Endothelial cell of umbilical vein (primary cell): Measurements from ENCODE around the gene AGPAT2. TPM values are rescaled to one million over a fixed set of nuclear protein-coding genes. Genes with fewer than 3 reads are reported as not detected.

Experiments used
- BruUV-seq: library from RNA; stranded (reverse); fragments of 400-500 nt; replicated peaks from 2 replicates; lab custom pipeline; 2021; lab: Mats Ljungman, UMichigan
- CTCF ChIA-PET: fragments of 300-600, 350-600 bp; sonication (Branson Sonifier 250); formaldehyde crosslinking; loops from one replicate; lab custom pipeline; 2021; ENCODE audit warnings: antibody characterized with exemption, inconsistent platforms; lab: Charles Lee
- POLR2A ChIA-PET: fragments of 300-600, 350-600 bp; sonication (Branson Sonifier 250); formaldehyde crosslinking; loops from one replicate; lab custom pipeline; 2021; ENCODE audit warnings: antibody characterized with exemption, inconsistent platforms; lab: Charles Lee
- DNase-seq: peaks from one replicate; pipeline ENCODE4 v3.0.0-alpha.2; 2011; ENCODE audit warnings: low read depth, low spot score
- FAIRE-seq: peaks from 2 replicates; lab custom pipeline; 2011; peaks lifted over from hg19 to GRCh38; lab: Jason Lieb, UNC
- H2AFZ ChIP-seq: 2 replicates; pipeline ENCODE4 v1.6.0; 2012; ENCODE audit warnings: low read depth, low read length, control low read depth, inconsistent platforms
- H3K27ac ChIP-seq: 2 replicates; pipeline ENCODE4 v1.5.1; 2011; ENCODE audit warnings: low read depth, mild to moderate bottlenecking, control low read depth, low read length, moderate library complexity; ENCODE audit not compliant: insufficient read depth
- H3K27me3 ChIP-seq, 2 experiments: 2 replicates each; pipeline versions ENCODE4 v1.6.0 to v1.6.1; 2011; ENCODE audit warnings: low read length in 2 of 2, mixed read lengths in 1 of 2; ENCODE audit not compliant: control insufficient read depth in 2 of 2, insufficient read depth in 2 of 2
- H3K36me3 ChIP-seq, 2 experiments: 2 replicates in 1 of 2; 3 replicates in 1 of 2; pipeline ENCODE4 v1.5.1; 2011; ENCODE audit warnings: low read length in 2 of 2, mild to moderate bottlenecking in 1 of 2, moderate library complexity in 1 of 2; ENCODE audit not compliant: control insufficient read depth in 2 of 2, insufficient read depth in 2 of 2; ENCODE audit errors: extremely low read depth in 1 of 2
- H3K4me1 ChIP-seq: 3 replicates; pipeline ENCODE4 v1.5.1; 2011; ENCODE audit warnings: mild to moderate bottlenecking, low read length; ENCODE audit not compliant: control insufficient read depth, insufficient read depth; ENCODE audit errors: extremely low read depth
- H3K4me2 ChIP-seq: 2 replicates; pipeline ENCODE4 v1.6.1; 2011; ENCODE audit warnings: low read length, control low read depth, mixed read lengths; ENCODE audit not compliant: insufficient read depth
- H3K4me3 ChIP-seq, 3 experiments: fragments of 200-600 bp in 1 of 3; sonication (generic), shearing (Covaris generic) in 1 of 3; replicated peaks in 1 of 3; 2 replicates each; pipeline ENCODE4 v1.5.1; 2011 to 2016; ENCODE audit warnings: control low read depth in 3 of 3, low read length in 3 of 3, mild to moderate bottlenecking in 2 of 3, inconsistent platforms in 1 of 3, low read depth in 1 of 3, moderate library complexity in 1 of 3; ENCODE audit not compliant: insufficient read depth in 1 of 3
- H3K79me2 ChIP-seq: 2 replicates; pipeline ENCODE4 v1.6.0; 2012; ENCODE audit warnings: low read length, inconsistent platforms; ENCODE audit not compliant: control insufficient read depth, insufficient read depth
- H3K9ac ChIP-seq: replicated peaks from 2 replicates; pipeline ENCODE3; 2011; ENCODE audit warnings: low read length, control low read depth; ENCODE audit not compliant: insufficient read depth; ENCODE audit errors: extremely low read depth
- H3K9me1 ChIP-seq: replicated peaks from 3 replicates; pipeline ENCODE4 v1.6.0; 2011; ENCODE audit warnings: mild to moderate bottlenecking, low read length; ENCODE audit not compliant: control insufficient read depth, insufficient read depth; ENCODE audit errors: extremely low read depth
- H3K9me3 ChIP-seq: replicated peaks from 2 replicates; pipeline ENCODE4 v1.5.1; 2012; ENCODE audit warnings: low read length, inconsistent platforms; ENCODE audit not compliant: control insufficient read depth, insufficient read depth
- H4K20me1 ChIP-seq: replicated peaks from 2 replicates; pipeline ENCODE3; 2011; ENCODE audit warnings: mild to moderate bottlenecking, low read length; ENCODE audit not compliant: control insufficient read depth, insufficient read depth; ENCODE audit errors: extremely low read depth
- EZH2 ChIP-seq: IDR thresholded peaks from 2 replicates; pipeline ENCODE4 v1.6.1; 2012; ENCODE audit warnings: borderline replicate concordance, low read depth, mild to moderate bottlenecking, moderate library complexity, low read length, inconsistent platforms; ENCODE audit not compliant: severe bottlenecking
- FOS ChIP-seq: IDR thresholded peaks from 2 replicates; pipeline ENCODE4 v1.6.1; 2011; ENCODE audit warnings: mild to moderate bottlenecking, low read length, moderate library complexity, borderline replicate concordance; ENCODE audit not compliant: insufficient read depth
- GATA2 ChIP-seq: IDR thresholded peaks from 2 replicates; pipeline ENCODE4 v1.7.0; 2011; ENCODE audit warnings: low read depth, mild to moderate bottlenecking, moderate library complexity, mixed read lengths, low read length; ENCODE audit not compliant: insufficient read length, insufficient read depth
- MYC ChIP-seq: IDR thresholded peaks from one replicate; pipeline ENCODE4 v1.6.1; 2011; ENCODE audit warnings: mild to moderate bottlenecking, low read depth, low read length
- POLR2A ChIP-seq: IDR thresholded peaks from 2 replicates; pipeline ENCODE4 v1.6.1; 2012; ENCODE audit warnings: low read depth, mild to moderate bottlenecking, control low read depth, low read length
- POLR2AphosphoS5 ChIP-seq: IDR thresholded peaks from 2 replicates; pipeline ENCODE4 v1.6.1; 2012; ENCODE audit warnings: low read depth, mild to moderate bottlenecking, control low read depth, low read length, moderate library complexity; ENCODE audit not compliant: insufficient read depth
- dilution Hi-C: fragments of 300-500 bp; cut with MboI; formaldehyde crosslinking; loops from one replicate; pipeline ENCODE4 v1.15.0; 2019; ENCODE audit warnings: low sequenced_read_pairs; ENCODE audit not compliant: extremely low pct_ligation_motif_present
- intact Hi-C: fragments of 100-400 bp; cut with micrococcal nuclease; formaldehyde crosslinking; loops from one replicate; pipeline ENCODE4 v1.10.0; 2022
- polyA plus RNA-seq, 4 experiments: library from polyadenylated mRNA; depleted of rRNA in 3 of 4; stranded (reverse) in 3 of 4; unstranded in 1 of 4; fragments of >200 nt; gene quantifications; 2 replicates each; pipeline versions ENCODE4 v1.2.1 to v1.2.3, GENCODE V29; 2011 to 2012; ENCODE audit warnings: missing spikeins in 1 of 4
- total RNA-seq: library from RNA; stranded (reverse); gene quantifications from 2 replicates; pipeline ENCODE4 v1.2.3, GENCODE V29; 2021
- TF ChIP-seq, protein P1 (sequence below), 2 donors: IDR thresholded peaks; 1 replicate in 1 of 2; 2 replicates in 1 of 2; pipeline ENCODE4 v1.5.1; 2011; ENCODE audit warnings: low read length in 2 of 2, mild to moderate bottlenecking in 2 of 2, moderate library complexity in 2 of 2, control low read depth in 1 of 2, inconsistent platforms in 1 of 2, low read depth in 1 of 2; ENCODE audit not compliant: insufficient read depth in 1 of 2; ENCODE audit errors: extremely low read depth in 1 of 2
- TF ChIP-seq, protein P2 (sequence below): IDR thresholded peaks from 2 replicates; pipeline ENCODE4 v1.6.1; 2011; ENCODE audit not compliant: insufficient read depth, insufficient read length

AGPAT2 gene
- total and polyA plus RNA-seq, 2 donors (not counting 3 experiments of a cell fraction or from before 2014, with no cell fraction given) = 45.5 to 55.3 TPM

DNA sequence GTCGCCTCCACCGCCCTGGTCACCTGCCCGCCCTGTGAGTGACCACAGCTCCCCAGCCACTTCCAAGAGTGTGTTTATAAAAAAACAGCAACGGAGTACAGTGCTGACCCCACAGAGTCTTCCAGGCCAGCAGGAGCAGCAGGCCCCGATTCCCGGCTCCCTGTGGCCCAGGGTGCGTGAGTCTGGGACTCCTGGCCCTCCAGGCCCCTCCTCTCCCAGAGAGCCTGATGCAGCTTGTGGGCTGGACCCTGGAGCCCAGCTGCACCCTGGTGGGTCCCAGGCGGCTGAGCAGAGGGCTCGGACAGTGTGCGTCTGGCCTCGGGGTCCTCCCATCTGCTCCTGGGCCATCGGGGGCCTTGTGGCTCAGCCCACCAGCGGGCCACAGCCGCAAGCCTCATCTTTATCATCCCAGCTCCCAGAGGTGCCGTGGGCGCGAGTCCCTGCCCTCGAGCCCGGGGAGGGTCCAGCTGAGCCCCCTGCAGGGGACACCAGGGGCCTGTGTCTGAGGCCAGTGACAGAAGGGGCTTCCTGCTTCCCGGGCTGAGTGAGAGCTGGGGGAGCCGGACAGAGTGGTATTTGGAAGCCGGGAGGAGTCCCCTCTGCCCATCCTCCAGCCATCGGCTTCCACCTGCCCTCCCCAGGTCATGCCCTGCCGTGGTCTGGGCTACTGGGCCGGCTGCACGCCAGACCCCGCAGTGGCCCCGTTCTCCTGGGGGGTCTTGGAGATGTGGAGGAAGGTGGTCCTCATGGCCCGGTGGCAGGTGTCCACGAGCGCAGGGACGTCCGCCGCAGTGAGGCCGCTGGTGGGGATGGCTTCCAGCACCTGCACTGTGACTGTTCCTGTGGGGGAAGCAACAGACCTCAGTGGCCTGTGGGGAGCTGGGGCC, 13.9 kb downstream of the AGPAT2 start:
- Histone ChIP-seq H3K4me1 (peaks cover 7% of the 10 kb centered on the region), H3K9me3 (no peaks in the 10 kb centered on the region), H3K27me3 (no peaks in the 10 kb centered on the region), H2AFZ (no peak overlapping the region), H3K4me3 (no peak overlapping the region), H3K36me3 (peaks cover 19 to 45% of the 10 kb centered on the region in 2 experiments), H3K27ac (no peak overlapping the region), H4K20me1 (no peaks in the 10 kb centered on the region), H3K4me2 (no peak overlapping the region), H3K9ac (no peak overlapping the region), H3K79me2 (peaks cover 20% of the 10 kb centered on the region), H3K9me1 (no peaks in the 10 kb centered on the region)
- ChIA-PET CTCF (interaction anchor here (1.0 to 6.3 kb wide), 3 partner anchors 16 to 48 kb away, joined by 4 to 45 read pairs (median 4); no protein-coding TSS in a partner anchor), POLR2A (interaction anchor here (1.0 to 6.2 kb wide), 4 partner anchors 11 to 134 kb away, joined by 6 to 54 read pairs (median 10); partner anchors contain the start of gene EGFL7)
- FAIRE-seq (no peak), DNase-seq (peak; percentile 80)
- no peak for TF ChIP-seq GATA2
- TF ChIP-seq, protein P1, sequence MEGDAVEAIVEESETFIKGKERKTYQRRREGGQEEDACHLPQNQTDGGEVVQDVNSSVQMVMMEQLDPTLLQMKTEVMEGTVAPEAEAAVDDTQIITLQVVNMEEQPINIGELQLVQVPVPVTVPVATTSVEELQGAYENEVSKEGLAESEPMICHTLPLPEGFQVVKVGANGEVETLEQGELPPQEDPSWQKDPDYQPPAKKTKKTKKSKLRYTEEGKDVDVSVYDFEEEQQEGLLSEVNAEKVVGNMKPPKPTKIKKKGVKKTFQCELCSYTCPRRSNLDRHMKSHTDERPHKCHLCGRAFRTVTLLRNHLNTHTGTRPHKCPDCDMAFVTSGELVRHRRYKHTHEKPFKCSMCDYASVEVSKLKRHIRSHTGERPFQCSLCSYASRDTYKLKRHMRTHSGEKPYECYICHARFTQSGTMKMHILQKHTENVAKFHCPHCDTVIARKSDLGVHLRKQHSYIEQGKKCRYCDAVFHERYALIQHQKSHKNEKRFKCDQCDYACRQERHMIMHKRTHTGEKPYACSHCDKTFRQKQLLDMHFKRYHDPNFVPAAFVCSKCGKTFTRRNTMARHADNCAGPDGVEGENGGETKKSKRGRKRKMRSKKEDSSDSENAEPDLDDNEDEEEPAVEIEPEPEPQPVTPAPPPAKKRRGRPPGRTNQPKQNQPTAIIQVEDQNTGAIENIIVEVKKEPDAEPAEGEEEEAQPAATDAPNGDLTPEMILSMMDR (IDR thresholded peaks at IDR 0.05; ENCODE audit: extremely low read depth in 1 of 2, insufficient read depth in 1 of 2, low read depth in 1 of 2, low read length in 2 of 2) = no peak
- no peak for TF ChIP-seq MYC
- no peak for TF ChIP-seq EZH2
- TF ChIP-seq FOS = no peak
- TF ChIP-seq POLR2A = peak; percentile 94
- TF ChIP-seq, protein P2, sequence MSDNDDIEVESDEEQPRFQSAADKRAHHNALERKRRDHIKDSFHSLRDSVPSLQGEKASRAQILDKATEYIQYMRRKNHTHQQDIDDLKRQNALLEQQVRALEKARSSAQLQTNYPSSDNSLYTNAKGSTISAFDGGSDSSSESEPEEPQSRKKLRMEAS = no peak
- TF ChIP-seq POLR2AphosphoS5 = peak; percentile 98
- intact Hi-C loops = loop anchor here (2.0 to 5.0 kb wide), 2 partner anchors 39 to 51 kb away; partner anchors contain the start of gene DIPK1B
- dilution Hi-C loops = no loop called here
- TSS peak; percentile 28 for BruUV-seq
